HG02759 (cell line): ENCODE data around the gene FASTK.

ENCODE experiments used
- ATAC-seq: cut with Tn5 transposase; IDR thresholded peaks from one replicate; pipeline ENCODE4 v1.9.1; 2021; ENCODE audit warnings: mild to moderate bottlenecking, moderate library complexity; ENCODE audit not compliant: unreplicated experiment

FASTK gene

GRCh38 chr7:151068069-151068773 is 12.4 kb downstream of the FASTK start:
- ATAC-seq = no peak

- no peak for ATAC-seq
Measured at GRCh38 chr7:151066273-151066974, 14.2 kb downstream of the FASTK start.

- no peak for ATAC-seq
Measured at GRCh38 chr7:151065516-151065915, 15.1 kb downstream of the FASTK start.

GRCh38 chr7:151064993-151065392 is 15.6 kb downstream of the FASTK start:
- ATAC-seq = no peak

- ATAC-seq = no peak
Measured at GRCh38 chr7:151064454-151064853, 16.2 kb downstream of the FASTK start.

- ATAC-seq = no peak
Measured at GRCh38 chr7:151063212-151063561, 17.4 kb downstream of the FASTK start.

- ATAC-seq = no peak
Measured at GRCh38 chr7:151062399-151063211, 18.0 kb downstream of the FASTK start.

GRCh38 chr7:151062111-151062398 is 18.6 kb downstream of the FASTK start:
- ATAC-seq = no peak

GRCh38 chr7:151061213-151062110 is 19.1 kb downstream of the FASTK start:
- no peak for ATAC-seq

GRCh38 chr7:151060416-151061212 is 20.0 kb downstream of the FASTK start:
- ATAC-seq = no peak

- ATAC-seq = no peak
Measured at GRCh38 chr7:151060113-151060415, 20.5 kb downstream of the FASTK start.

- peak; percentile 47 for ATAC-seq
Measured at GRCh38 chr7:151059367-151060112, 21.1 kb downstream of the FASTK start, which contains the start of gene SLC4A2. Gene SLC4A2, plus strand, starts transcription at chr7:151059589. Its CDS starts 2,399 bp downstream, at chr7:151061988.

GRCh38 chr7:151058781-151059366 is 21.7 kb downstream of the FASTK start:
- no peak for ATAC-seq

GRCh38 chr7:151057989-151058780 is 22.4 kb downstream of the FASTK start:
- peak; percentile 85 for ATAC-seq

- ATAC-seq = peak; percentile 12
Measured at GRCh38 chr7:151057506-151057988, 23.1 kb downstream of the FASTK start, which contains the start of gene CDK5. Gene CDK5, minus strand, starts transcription at chr7:151057897. Its CDS starts 49 bp downstream, at chr7:151057848.

- no peak for ATAC-seq
Measured at GRCh38 chr7:151056666-151057505, 23.7 kb downstream of the FASTK start.

GRCh38 chr7:151056283-151056665 is 24.3 kb downstream of the FASTK start:
- no peak for ATAC-seq
